Measurements from ENCODE around the gene OR51S1.
"Not testable (repeated sequence)": the region's sequence is repeated elsewhere in the genome, so short reads cannot be mapped to it uniquely, and the experiment has no call there.

OR51S1 gene

GRCh38 chr11:4809246-4809645 lies 39.8 kb downstream of the OR51S1 start:
- intact Hi-C loops (cut with DNase I): no loop called here
- no peak for DNase-seq

GRCh38 chr11:4808476-4808875 lies 40.5 kb downstream of the OR51S1 start:
- intact Hi-C loops (cut with DNase I): no loop called here
- no peak for DNase-seq

- intact Hi-C loops (cut with DNase I): no loop called here
These were observed 44.7 kb downstream of the OR51S1 start, which contains the start of gene OR52R1 for GRCh38 chr11:4804280-4804679. Gene OR52R1, minus strand, starts transcription at chr11:4804380. Its CDS starts 0 bp downstream, at chr11:4804380.

DNA sequence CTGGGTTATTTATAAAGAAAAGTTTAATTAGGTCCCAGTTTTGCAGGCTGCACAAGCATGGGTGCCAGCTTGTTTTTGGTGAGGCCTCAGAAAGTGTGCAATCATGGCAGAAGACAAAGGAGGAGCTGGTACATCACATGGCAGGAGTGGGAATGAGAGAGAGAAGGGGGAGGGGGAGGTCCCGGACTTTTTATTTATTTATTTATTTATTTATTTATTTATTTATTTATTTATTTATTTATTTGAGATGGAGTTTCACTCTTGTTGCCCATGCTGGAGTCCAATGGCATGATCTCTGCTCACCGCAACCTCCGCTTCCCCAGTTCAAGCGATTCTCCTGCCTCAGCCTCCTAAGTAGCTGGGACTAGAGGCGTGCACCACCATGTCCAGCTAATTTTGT lies 47.7 kb downstream of the OR51S1 start:
- intact Hi-C loops (cut with DNase I); DNase-seq: not testable (repeated sequence)

More at GRCh38 chr11:4804280-4804679, 44.7 kb downstream of the OR51S1 start, which contains the start of gene OR52R1:
- no peak for DNase-seq

GRCh38 chr11:4798427-4799183 lies 50.4 kb downstream of the OR51S1 start:
- no peak for DNase-seq
- intact Hi-C loops (cut with DNase I): no loop called here
